PFSK-1 (cell line): ENCODE measurements around the gene GPR34.

Source experiments
- FOXP2 ChIP-seq: optimal IDR thresholded peaks from 2 replicates; pipeline ENCODE3; 2011; ENCODE audit warnings: borderline replicate concordance, control low read depth, inconsistent platforms; ENCODE audit not compliant: insufficient read depth; ENCODE audit errors: extremely low read length, extremely low read depth
- POLR2AphosphoS5 ChIP-seq: IDR thresholded peaks from 2 replicates; pipeline ENCODE4 v1.6.1; 2012; ENCODE audit warnings: low read depth, mild to moderate bottlenecking, control low read depth, low read length, moderate library complexity
- SIN3A ChIP-seq: IDR thresholded peaks from 2 replicates; pipeline ENCODE4 v1.6.1; 2012; ENCODE audit warnings: mild to moderate bottlenecking, low read length, moderate library complexity, borderline replicate concordance; ENCODE audit not compliant: insufficient read depth
- TAF1 ChIP-seq: IDR thresholded peaks from 2 replicates; pipeline ENCODE4 v1.6.1; 2012; ENCODE audit warnings: low read length, control low read depth, borderline replicate concordance; ENCODE audit not compliant: insufficient read depth
- TF ChIP-seq, protein P1 (sequence below), 2 experiments: IDR thresholded peaks; 2 replicates each; pipeline versions ENCODE4 v1.6.1 to v1.8.0; 2011 to 2012; ENCODE audit warnings: low read depth in 2 of 2, low read length in 2 of 2, control low read depth in 1 of 2, inconsistent platforms in 1 of 2, mild to moderate bottlenecking in 1 of 2, moderate library complexity in 1 of 2; ENCODE audit not compliant: insufficient read depth in 1 of 2

The GPR34 gene

DNA sequence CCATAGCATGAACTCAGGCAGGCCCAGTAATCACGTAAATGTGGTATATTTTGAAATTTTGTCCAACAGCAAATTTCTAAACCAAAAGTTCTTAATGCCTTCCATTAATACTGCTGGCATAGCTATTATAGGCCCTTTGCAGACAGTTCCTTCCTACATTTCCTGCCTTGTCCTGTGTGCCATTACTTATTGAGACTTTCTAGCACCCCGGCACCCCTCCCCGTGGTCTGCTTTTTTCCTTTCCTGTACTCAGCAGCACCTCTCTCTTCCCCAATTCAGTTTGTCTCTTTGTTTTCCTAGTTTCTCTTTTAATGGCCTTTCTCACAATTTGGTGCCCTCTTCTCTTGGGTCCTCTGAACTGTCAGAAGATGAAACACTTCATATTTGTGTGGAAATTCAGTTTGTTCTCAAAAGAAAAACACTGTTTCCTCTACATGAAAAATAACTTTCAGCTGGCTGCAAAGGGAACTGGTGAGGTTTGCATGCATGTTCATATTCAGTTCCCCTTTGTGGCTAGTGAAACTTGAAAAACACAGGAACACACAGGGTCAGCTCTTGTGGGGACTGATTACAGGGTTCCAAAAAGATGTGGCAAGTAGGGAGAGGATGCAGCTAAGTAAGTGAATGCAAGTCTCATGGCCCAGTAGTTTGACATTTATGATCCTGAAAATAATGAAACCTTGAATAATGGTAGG is 17.1 kb downstream of the GPR34 start:
- TF ChIP-seq TAF1 = no peak
- no peak for TF ChIP-seq POLR2AphosphoS5
- no peak for TF ChIP-seq SIN3A
- no peak for TF ChIP-seq FOXP2
- TF ChIP-seq, protein P1, sequence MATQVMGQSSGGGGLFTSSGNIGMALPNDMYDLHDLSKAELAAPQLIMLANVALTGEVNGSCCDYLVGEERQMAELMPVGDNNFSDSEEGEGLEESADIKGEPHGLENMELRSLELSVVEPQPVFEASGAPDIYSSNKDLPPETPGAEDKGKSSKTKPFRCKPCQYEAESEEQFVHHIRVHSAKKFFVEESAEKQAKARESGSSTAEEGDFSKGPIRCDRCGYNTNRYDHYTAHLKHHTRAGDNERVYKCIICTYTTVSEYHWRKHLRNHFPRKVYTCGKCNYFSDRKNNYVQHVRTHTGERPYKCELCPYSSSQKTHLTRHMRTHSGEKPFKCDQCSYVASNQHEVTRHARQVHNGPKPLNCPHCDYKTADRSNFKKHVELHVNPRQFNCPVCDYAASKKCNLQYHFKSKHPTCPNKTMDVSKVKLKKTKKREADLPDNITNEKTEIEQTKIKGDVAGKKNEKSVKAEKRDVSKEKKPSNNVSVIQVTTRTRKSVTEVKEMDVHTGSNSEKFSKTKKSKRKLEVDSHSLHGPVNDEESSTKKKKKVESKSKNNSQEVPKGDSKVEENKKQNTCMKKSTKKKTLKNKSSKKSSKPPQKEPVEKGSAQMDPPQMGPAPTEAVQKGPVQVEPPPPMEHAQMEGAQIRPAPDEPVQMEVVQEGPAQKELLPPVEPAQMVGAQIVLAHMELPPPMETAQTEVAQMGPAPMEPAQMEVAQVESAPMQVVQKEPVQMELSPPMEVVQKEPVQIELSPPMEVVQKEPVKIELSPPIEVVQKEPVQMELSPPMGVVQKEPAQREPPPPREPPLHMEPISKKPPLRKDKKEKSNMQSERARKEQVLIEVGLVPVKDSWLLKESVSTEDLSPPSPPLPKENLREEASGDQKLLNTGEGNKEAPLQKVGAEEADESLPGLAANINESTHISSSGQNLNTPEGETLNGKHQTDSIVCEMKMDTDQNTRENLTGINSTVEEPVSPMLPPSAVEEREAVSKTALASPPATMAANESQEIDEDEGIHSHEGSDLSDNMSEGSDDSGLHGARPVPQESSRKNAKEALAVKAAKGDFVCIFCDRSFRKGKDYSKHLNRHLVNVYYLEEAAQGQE (IDR thresholded peaks at IDR 0.05; ENCODE audit: insufficient read depth in 1 of 2, low read depth in 2 of 2, low read length in 2 of 2) = no peak

DNA sequence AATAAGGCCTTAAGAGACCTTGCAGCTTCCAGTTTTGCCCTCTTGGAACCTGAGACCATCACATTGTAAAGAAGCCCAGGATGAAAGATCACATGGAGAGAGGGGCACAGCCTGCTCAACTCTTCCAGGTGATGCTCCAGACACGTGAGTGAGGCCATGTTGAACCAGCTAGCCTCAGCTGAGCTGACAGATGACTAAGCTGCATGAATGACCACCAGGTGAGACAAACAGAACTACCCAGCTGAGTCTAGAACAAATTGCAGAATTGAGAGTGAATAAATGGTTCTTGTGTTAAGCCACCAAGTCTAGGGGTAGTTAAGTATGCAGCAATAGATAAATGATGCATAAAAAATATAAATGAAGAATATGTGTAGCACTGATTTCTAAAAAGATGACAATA is 18.4 kb downstream of the GPR34 start:
- TF ChIP-seq SIN3A = no peak
- TF ChIP-seq FOXP2 = no peak
- TF ChIP-seq TAF1 = no peak
- TF ChIP-seq, protein P1 (IDR thresholded peaks at IDR 0.05; ENCODE audit: insufficient read depth in 1 of 2, low read depth in 2 of 2, low read length in 2 of 2) = no peak
- TF ChIP-seq POLR2AphosphoS5 = no peak

DNA sequence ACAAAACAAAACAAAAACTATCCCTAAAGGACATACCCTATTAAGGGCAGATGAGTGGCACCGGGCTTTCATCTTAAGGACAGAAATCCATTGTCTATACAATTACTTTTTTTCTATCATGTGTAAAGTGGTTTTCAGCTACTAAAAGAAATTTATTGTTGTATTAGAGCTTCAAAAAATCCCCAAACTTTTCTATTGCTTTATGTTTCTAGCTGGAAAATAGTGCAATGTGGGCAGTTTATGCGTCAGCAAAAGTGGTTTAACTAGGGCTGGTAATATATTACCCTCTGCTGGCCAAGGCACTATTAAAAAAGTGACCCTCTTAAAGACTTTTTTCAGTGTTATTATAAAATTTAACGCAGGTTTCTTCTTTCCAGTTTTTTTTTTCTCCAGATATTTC is 19.7 kb downstream of the GPR34 start:
- TF ChIP-seq SIN3A (no peak), TAF1 (no peak), POLR2AphosphoS5 (no peak)

DNA sequence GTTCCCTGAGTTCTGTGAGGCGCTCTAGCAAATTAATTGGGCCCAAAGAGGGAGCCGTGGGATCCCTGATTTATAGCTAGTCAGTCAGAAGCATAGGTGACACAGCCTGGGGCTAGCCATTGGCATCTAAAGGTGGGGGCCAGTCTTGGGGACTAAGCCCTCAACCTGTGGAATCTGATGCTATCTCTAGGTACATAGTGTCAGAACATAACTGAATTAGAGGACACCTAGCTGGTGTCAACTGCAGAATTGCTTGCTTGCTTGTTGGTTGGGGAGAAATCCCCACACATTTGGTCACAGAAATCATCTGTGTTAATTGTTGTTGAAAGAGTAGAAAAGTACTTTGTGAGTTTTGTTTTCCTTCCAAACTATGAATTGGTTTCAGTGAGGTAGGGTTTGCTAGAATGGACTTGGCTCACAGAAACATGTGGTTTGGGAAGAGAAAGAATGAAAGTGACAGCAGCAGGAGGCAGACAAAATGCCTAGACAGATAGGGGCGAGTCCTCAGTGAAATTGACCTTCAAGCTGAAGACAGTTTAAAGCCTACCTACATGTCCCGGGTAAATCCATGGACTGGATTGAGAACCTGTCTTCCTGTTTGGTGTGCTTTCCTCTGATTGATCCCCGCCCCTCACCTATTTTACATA is 22.4 kb downstream of the GPR34 start:
- no peak for TF ChIP-seq POLR2AphosphoS5

DNA sequence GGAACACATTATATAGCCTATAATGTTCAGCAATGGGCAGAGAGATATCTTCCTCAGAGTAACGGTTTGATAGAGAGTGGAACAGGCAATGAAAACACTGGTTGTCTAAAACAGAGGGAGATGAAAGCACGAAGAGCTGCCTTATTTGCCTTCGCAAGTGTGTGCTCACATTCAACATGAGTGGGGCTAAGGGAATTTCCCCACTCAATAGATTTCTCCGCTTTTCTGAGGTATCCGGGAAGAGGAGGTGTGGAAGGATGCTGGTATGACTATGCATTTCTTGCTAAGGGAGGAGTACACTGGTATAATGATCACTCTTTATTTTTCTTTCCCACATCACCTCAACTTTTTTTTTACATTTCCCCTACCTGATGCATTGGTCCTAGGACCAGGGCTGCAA is 27.4 kb downstream of the GPR34 start:
- TF ChIP-seq POLR2AphosphoS5 = no peak
- TF ChIP-seq, protein P1 (IDR thresholded peaks at IDR 0.05; ENCODE audit: insufficient read depth in 1 of 2, low read depth in 2 of 2, low read length in 2 of 2) = no peak
- TF ChIP-seq TAF1 = no peak
- no peak for TF ChIP-seq FOXP2
- no peak for TF ChIP-seq SIN3A

DNA sequence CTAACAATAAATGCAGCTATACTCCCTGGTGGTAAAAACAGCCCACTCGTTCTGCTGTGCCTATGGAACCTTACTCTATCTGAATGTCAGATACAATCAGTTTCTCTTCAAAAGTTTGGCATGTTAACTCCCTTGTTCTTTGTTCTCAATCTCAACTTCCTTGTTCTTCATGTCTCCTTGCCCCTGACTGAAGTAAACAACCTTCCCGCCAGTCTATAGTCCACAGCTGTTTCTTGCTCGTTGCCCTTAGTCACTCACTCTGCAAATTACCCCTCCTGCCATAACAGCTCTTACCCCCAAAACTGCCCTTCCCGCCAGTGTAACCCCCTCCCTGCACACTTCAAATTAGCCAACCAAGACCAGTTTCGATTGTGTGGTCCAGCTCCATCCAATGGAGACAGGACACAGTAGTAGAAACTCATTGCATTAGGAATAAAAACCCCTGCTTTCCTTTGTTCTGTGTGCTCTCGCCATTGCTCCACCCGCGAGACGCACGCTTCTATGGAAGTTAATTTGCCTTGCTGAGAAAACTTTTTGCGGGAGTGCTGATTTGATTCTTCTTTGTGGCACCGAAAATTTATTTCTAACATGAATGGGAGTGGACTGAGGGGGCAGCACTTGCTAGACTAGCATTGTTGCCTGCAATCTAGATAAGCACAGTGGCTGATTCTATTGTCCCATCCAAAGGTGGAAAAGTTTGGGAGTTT is 28.1 kb downstream of the GPR34 start:
- TF ChIP-seq POLR2AphosphoS5 (no peak), SIN3A (no peak), FOXP2 (no peak), TAF1 (no peak)
- TF ChIP-seq, protein P1 (IDR thresholded peaks at IDR 0.05; ENCODE audit: insufficient read depth in 1 of 2, low read depth in 2 of 2, low read length in 2 of 2) = no peak
